Endothelial cell of umbilical vein (primary cell): ENCODE measurements around the gene UFD1.

Experiments used
- JUN ChIP-seq: IDR thresholded peaks from 2 replicates; pipeline ENCODE4 v1.6.1; 2011; ENCODE audit warnings: borderline replicate concordance, low read depth; ENCODE audit not compliant: insufficient read length, insufficient read depth
- POLR2A ChIP-seq: IDR thresholded peaks from 2 replicates; pipeline ENCODE4 v1.6.1; 2012; ENCODE audit warnings: low read depth, mild to moderate bottlenecking, control low read depth, low read length
- POLR2AphosphoS5 ChIP-seq: IDR thresholded peaks from 2 replicates; pipeline ENCODE4 v1.6.1; 2012; ENCODE audit warnings: low read depth, mild to moderate bottlenecking, control low read depth, low read length, moderate library complexity; ENCODE audit not compliant: insufficient read depth

DNA sequence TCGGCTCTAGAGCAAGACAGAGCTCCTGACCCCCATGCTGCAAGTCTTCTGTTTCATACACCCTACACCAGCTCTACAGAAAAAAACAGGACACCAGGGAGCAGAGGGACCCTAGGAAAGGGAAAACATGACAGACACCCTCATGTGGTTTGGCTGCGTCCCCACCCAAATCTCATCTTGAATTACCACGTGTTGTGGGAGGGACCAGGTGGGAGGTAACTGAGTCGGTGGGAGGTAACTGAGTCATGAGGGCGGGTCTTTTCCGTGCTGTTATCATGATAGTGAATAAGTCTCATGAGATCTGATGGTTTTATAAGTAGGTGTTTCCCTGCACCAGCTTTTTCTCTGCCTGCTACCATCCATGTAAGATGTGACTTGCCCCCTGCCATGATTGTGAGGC, 24.8 kb downstream of the UFD1 start:
- no peak for TF ChIP-seq POLR2A
- TF ChIP-seq POLR2AphosphoS5: no peak
- TF ChIP-seq JUN: no peak
